ENCODE measurements around the gene MAPKAPK5.
"Not testable (repeated sequence)": the region's sequence is repeated elsewhere in the genome, so short reads cannot be mapped to it uniquely, and the experiment has no call there.

The MAPKAPK5 gene

GRCh38 chr12:111816898-111817297 lies 25.1 kb upstream of the MAPKAPK5 start:
- not testable (repeated sequence) for H3K36me3 ChIP-seq (ENCODE audit: control insufficient read depth, insufficient read depth, low read length); H3K4me1 ChIP-seq (ENCODE audit: control insufficient read depth, insufficient read depth, low read length); H3K9me3 ChIP-seq (ENCODE audit: control insufficient read depth, insufficient read depth, low read length); H3K4me3 ChIP-seq (ENCODE audit: low read length); H3K27ac ChIP-seq (ENCODE audit: low read length); DNase-seq (ENCODE audit: low read depth, low spot score); H3K27me3 ChIP-seq (ENCODE audit: control insufficient read depth, insufficient read depth, low read length)
- no CpG with 5 or more reads among the region's 3 CpGs for WGBS (ENCODE audit: insufficient coverage, insufficient read length)

- H3K4me1 ChIP-seq (ENCODE audit: control insufficient read depth, insufficient read depth, low read length) = no peaks in the 10 kb centered on the region
- H3K27ac ChIP-seq (ENCODE audit: low read length) = no peak overlapping the region
- no peaks in the 10 kb centered on the region for H3K36me3 ChIP-seq (ENCODE audit: control insufficient read depth, insufficient read depth, low read length)
- H3K4me3 ChIP-seq (ENCODE audit: low read length) = no peak overlapping the region
- WGBS (ENCODE audit: insufficient coverage, insufficient read length) = no CpG with 5 or more reads among the region's 8 CpGs
- no peak for DNase-seq (ENCODE audit: low read depth, low spot score)
- H3K27me3 ChIP-seq (ENCODE audit: control insufficient read depth, insufficient read depth, low read length) = no peaks in the 10 kb centered on the region
- H3K9me3 ChIP-seq (ENCODE audit: control insufficient read depth, insufficient read depth, low read length) = no peaks in the 10 kb centered on the region
Measured at GRCh38 chr12:111818340-111818739, 23.7 kb upstream of the MAPKAPK5 start.

DNA sequence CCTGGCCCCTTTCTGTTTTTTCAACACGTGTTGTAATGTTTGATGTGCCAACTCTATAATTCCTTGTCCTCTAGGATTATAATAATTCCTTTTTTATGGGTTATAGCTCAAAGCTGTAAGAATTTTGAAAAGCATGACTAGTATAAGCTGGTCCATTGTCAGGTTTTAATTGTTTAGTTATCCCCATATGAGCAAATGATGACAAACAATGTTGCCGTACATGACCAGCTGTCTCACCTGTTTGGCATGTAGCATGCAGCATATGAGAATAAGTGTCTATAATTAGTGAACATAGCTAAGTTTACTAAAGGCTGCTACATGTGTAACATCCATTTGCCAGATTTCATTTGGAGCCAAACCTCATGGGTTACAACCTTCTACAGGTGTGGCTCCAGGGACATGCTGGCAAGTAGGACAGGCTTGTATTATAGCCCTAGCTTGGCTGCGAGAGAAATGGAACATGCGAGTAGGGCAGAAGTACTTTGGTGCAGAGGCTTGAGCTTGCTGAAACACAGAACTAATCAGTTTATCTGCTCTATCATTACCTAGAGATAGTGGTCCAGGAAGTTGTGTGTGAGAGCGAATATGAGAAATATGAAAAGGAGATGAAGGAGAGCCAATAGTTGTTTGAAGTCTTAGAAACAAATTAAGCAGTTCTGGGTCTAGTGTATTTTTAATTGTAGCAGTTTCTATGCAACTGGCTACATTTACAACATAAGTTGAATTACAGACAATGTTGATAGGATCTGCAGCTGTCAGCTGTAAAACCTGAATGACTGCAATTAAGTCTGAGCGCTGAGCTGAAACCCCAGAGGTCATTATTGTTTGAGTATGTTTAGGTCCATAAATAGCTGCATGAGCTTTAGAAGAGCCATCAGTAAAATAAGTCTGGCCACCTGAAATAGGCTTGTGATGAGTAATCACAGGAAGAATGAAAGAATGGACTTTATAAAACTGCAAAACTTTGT lies 22.6 kb upstream of the MAPKAPK5 start:
- no peak overlapping the region for H3K4me3 ChIP-seq (ENCODE audit: low read length)
- H3K27me3 ChIP-seq (ENCODE audit: control insufficient read depth, insufficient read depth, low read length) = no peaks in the 10 kb centered on the region
- H3K27ac ChIP-seq (ENCODE audit: low read length) = no peak overlapping the region
- no peaks in the 10 kb centered on the region for H3K9me3 ChIP-seq (ENCODE audit: control insufficient read depth, insufficient read depth, low read length)
- WGBS (ENCODE audit: insufficient coverage, insufficient read length) = 100% methylated on average over 1 of the region's 6 CpGs
- H3K4me1 ChIP-seq (ENCODE audit: control insufficient read depth, insufficient read depth, low read length) = no peaks in the 10 kb centered on the region
- no peak for DNase-seq (ENCODE audit: low read depth, low spot score)
- H3K36me3 ChIP-seq (ENCODE audit: control insufficient read depth, insufficient read depth, low read length) = no peaks in the 10 kb centered on the region

DNA sequence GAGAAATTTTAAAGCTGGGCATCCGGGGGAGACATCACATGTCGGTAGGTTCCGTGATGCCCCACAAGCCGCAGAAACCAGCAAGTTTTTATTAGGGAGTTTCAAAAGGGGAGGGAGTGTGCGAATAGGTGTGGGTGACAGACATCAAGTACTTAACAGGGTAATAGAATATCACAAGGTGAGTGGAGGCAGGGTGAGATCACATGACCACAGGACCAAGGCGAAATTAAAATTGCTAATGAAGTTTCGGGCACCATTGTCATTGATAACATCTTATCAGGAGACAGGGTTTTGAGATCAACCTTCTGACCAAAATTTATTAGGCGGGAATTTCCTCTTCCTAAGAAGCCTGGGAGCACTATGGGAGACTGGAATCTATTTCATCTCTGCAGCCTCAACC lies 21.2 kb upstream of the MAPKAPK5 start:
- not testable (repeated sequence) for H3K36me3 ChIP-seq (ENCODE audit: control insufficient read depth, insufficient read depth, low read length); H3K27me3 ChIP-seq (ENCODE audit: control insufficient read depth, insufficient read depth, low read length); H3K4me3 ChIP-seq (ENCODE audit: low read length); H3K9me3 ChIP-seq (ENCODE audit: control insufficient read depth, insufficient read depth, low read length); H3K4me1 ChIP-seq (ENCODE audit: control insufficient read depth, insufficient read depth, low read length); DNase-seq (ENCODE audit: low read depth, low spot score); H3K27ac ChIP-seq (ENCODE audit: low read length)
- WGBS (ENCODE audit: insufficient coverage, insufficient read length) = no CpG with 5 or more reads among the region's 8 CpGs

DNA sequence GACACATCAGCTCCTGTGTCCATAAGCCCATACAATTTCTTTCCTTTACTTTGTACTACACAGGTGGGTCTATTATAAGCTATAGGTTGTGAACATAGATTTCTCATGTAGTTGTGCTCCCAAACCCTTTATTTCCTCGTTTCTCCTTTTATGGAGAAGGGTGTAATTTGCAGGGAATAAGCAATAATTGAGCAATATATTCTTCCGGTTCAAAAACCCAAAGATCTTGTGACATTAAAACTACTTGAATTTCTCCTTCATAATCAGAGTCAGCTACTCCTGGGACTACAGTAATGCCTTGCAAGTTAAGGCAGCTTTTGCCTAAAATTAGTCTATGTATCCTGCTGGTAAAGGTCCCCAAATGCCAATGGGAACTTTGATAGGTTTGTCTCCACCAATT lies 19.1 kb upstream of the MAPKAPK5 start:
- Histone ChIP-seq H3K36me3 (ENCODE audit: control insufficient read depth, insufficient read depth, low read length) (no peaks in the 10 kb centered on the region), H3K4me3 (ENCODE audit: low read length) (no peak overlapping the region), H3K27me3 (ENCODE audit: control insufficient read depth, insufficient read depth, low read length) (no peaks in the 10 kb centered on the region), H3K9me3 (ENCODE audit: control insufficient read depth, insufficient read depth, low read length) (no peaks in the 10 kb centered on the region), H3K4me1 (ENCODE audit: control insufficient read depth, insufficient read depth, low read length) (no peaks in the 10 kb centered on the region), H3K27ac (ENCODE audit: low read length) (no peak overlapping the region)
- no peak for DNase-seq (ENCODE audit: low read depth, low spot score)
- WGBS (ENCODE audit: insufficient coverage, insufficient read length) = no CpG with 5 or more reads among the region's 2 CpGs

DNA sequence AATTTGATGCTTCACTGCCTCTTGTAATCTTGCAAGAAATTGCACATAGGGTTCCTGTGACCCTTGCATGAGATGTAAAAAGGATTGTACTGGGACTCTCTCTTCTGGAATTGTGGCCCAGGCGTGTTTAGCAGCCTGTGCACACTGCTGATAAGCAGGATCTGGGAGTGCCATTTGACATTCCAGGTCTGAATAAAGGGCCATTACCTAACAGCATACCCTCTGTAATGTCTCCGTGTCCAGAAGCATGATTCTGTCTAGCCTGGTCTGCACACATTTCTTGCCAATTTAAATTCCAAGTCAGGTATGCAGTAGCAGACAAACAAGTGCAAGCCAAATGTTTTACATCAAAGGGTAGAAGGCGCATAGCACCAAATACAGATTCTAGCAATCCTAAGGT lies 18.1 kb upstream of the MAPKAPK5 start:
- DNase-seq (ENCODE audit: low read depth, low spot score) = no peak
- H3K27me3 ChIP-seq (ENCODE audit: control insufficient read depth, insufficient read depth, low read length) = no peaks in the 10 kb centered on the region; the same call in 1 of the 2 replicates
- no peak overlapping the region for H3K27ac ChIP-seq (ENCODE audit: low read length)
- H3K36me3 ChIP-seq (ENCODE audit: control insufficient read depth, insufficient read depth, low read length) = no peaks in the 10 kb centered on the region
- H3K4me3 ChIP-seq (ENCODE audit: low read length) = no peak overlapping the region
- no peaks in the 10 kb centered on the region for H3K4me1 ChIP-seq (ENCODE audit: control insufficient read depth, insufficient read depth, low read length)
- no peaks in the 10 kb centered on the region for H3K9me3 ChIP-seq (ENCODE audit: control insufficient read depth, insufficient read depth, low read length)
- WGBS (ENCODE audit: insufficient coverage, insufficient read length) = no CpG with 5 or more reads among the region's 3 CpGs

DNA sequence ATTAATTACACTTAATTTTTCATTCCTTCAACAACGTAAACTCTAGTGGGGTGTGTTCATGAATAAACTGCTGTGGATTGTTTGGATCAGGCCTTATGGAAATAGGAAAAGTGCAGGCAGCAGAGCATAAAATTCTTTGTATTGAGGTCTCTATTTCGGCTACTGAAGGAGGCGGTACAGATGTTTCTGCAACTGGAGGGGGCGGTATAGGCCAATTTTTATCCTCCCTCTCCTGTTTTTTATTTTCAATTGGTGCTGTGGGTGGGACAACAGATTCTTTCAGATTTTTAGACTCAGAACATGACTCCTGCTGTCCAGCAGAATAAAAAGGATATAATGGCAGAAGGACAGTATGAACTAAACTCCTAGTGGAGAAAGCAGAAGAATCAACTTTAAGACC lies 17.7 kb upstream of the MAPKAPK5 start:
- not testable (repeated sequence) for DNase-seq (ENCODE audit: low read depth, low spot score); H3K4me1 ChIP-seq (ENCODE audit: control insufficient read depth, insufficient read depth, low read length); H3K36me3 ChIP-seq (ENCODE audit: control insufficient read depth, insufficient read depth, low read length); H3K27ac ChIP-seq (ENCODE audit: low read length); H3K4me3 ChIP-seq (ENCODE audit: low read length); H3K27me3 ChIP-seq (ENCODE audit: control insufficient read depth, insufficient read depth, low read length); H3K9me3 ChIP-seq (ENCODE audit: control insufficient read depth, insufficient read depth, low read length)
- no CpG with 5 or more reads among the region's 4 CpGs for WGBS (ENCODE audit: insufficient coverage, insufficient read length)

- H3K27me3 ChIP-seq (ENCODE audit: control insufficient read depth, insufficient read depth, low read length) = no peaks in the 10 kb centered on the region; the same call in 1 of the 2 replicates
- no peak for DNase-seq (ENCODE audit: low read depth, low spot score)
- no peaks in the 10 kb centered on the region for H3K9me3 ChIP-seq (ENCODE audit: control insufficient read depth, insufficient read depth, low read length)
- no peaks in the 10 kb centered on the region for H3K36me3 ChIP-seq (ENCODE audit: control insufficient read depth, insufficient read depth, low read length)
- H3K4me3 ChIP-seq (ENCODE audit: low read length) = no peak overlapping the region
- no peaks in the 10 kb centered on the region for H3K4me1 ChIP-seq (ENCODE audit: control insufficient read depth, insufficient read depth, low read length)
- H3K27ac ChIP-seq (ENCODE audit: low read length) = no peak overlapping the region
- no CpG with 5 or more reads among the region's 5 CpGs for WGBS (ENCODE audit: insufficient coverage, insufficient read length)
Measured at GRCh38 chr12:111825509-111825908, 16.5 kb upstream of the MAPKAPK5 start.

GRCh38 chr12:111826316-111826715 lies 15.7 kb upstream of the MAPKAPK5 start:
- Histone ChIP-seq H3K27me3 (ENCODE audit: control insufficient read depth, insufficient read depth, low read length) (no peaks in the 10 kb centered on the region; the same call in 1 of the 2 replicates), H3K4me3 (ENCODE audit: low read length) (no peak overlapping the region), H3K4me1 (ENCODE audit: control insufficient read depth, insufficient read depth, low read length) (no peaks in the 10 kb centered on the region), H3K36me3 (ENCODE audit: control insufficient read depth, insufficient read depth, low read length) (no peaks in the 10 kb centered on the region), H3K9me3 (ENCODE audit: control insufficient read depth, insufficient read depth, low read length) (no peaks in the 10 kb centered on the region), H3K27ac (ENCODE audit: low read length) (no peak overlapping the region)
- whole genome bisulfite sequencing (ENCODE audit: insufficient coverage, insufficient read length) = no CpG with 5 or more reads among the region's 3 CpGs
- DNase-seq (ENCODE audit: low read depth, low spot score) = no peak

- DNase-seq (ENCODE audit: low read depth, low spot score) = no peak
- H3K27ac ChIP-seq (ENCODE audit: low read length) = no peak overlapping the region
Measured at GRCh38 chr12:111826992-111827391, 15.0 kb upstream of the MAPKAPK5 start.

GRCh38 chr12:111827907-111828306 lies 14.1 kb upstream of the MAPKAPK5 start:
- WGBS (ENCODE audit: insufficient coverage, insufficient read length) = no CpG with 5 or more reads among the region's 4 CpGs
- H3K27ac ChIP-seq (ENCODE audit: low read length) = no peak overlapping the region

More at GRCh38 chr12:111826992-111827391, 15.0 kb upstream of the MAPKAPK5 start:
- H3K4me3 ChIP-seq (ENCODE audit: low read length) = no peak overlapping the region
- WGBS (ENCODE audit: insufficient coverage, insufficient read length) = no CpG with 5 or more reads among the region's 2 CpGs
- no peaks in the 10 kb centered on the region for H3K9me3 ChIP-seq (ENCODE audit: control insufficient read depth, insufficient read depth, low read length)
- no peaks in the 10 kb centered on the region for H3K36me3 ChIP-seq (ENCODE audit: control insufficient read depth, insufficient read depth, low read length)
- no peaks in the 10 kb centered on the region for H3K4me1 ChIP-seq (ENCODE audit: control insufficient read depth, insufficient read depth, low read length)
- H3K27me3 ChIP-seq (ENCODE audit: control insufficient read depth, insufficient read depth, low read length) = no peaks in the 10 kb centered on the region; the same call in 1 of the 2 replicates

More at GRCh38 chr12:111827907-111828306, 14.1 kb upstream of the MAPKAPK5 start:
- H3K4me1 ChIP-seq (ENCODE audit: control insufficient read depth, insufficient read depth, low read length) = no peaks in the 10 kb centered on the region
- no peaks in the 10 kb centered on the region; the same call in 1 of the 2 replicates for H3K27me3 ChIP-seq (ENCODE audit: control insufficient read depth, insufficient read depth, low read length)
- H3K36me3 ChIP-seq (ENCODE audit: control insufficient read depth, insufficient read depth, low read length) = no peaks in the 10 kb centered on the region
- H3K4me3 ChIP-seq (ENCODE audit: low read length) = no peak overlapping the region
- H3K9me3 ChIP-seq (ENCODE audit: control insufficient read depth, insufficient read depth, low read length) = no peaks in the 10 kb centered on the region
- no peak for DNase-seq (ENCODE audit: low read depth, low spot score)

Measured in iPS DF 6.9 (cell line).